ENCODE data around the gene RASSF4.
A peak's percentile ranks its signal among the peaks of the same experiment; 100 is the strongest.
"Not testable (repeated sequence)": the region's sequence is repeated elsewhere in the genome, so short reads cannot be mapped to it uniquely, and the experiment has no call there.

RASSF4 gene

DNA sequence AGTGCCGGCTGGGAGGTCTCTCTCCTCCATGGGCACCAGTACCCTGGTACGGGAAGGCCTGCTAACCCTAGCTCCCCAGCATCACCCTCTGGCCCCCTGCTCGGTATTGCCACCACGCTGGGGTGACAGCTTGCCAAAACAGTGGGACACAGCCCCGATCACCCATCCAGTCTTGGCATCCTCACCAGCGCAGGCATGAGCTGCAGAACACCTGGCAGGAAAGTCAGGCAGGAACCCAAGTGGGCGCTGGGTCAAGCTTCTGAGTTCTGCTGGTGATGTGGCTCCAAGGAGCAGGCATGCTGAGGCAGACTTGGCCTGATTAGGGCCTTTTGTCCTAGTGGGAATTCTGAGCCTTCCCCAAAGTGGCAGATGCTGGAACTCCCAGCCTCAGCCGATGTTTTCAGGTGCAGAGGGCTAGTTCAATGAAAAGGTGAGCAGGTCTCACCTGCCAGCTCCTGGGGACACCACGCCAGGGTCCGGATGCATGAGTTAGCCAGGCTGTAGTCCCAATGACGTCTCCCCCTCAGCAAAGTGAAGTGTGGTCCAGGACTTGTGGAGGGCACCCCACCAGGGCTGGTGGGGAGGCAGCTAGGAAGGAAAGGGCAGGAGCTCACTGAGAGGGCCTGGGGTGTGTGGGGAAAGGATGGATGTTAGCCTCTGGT is 32.6 kb downstream of the RASSF4 start:
- DNase-seq, result no peak

DNA sequence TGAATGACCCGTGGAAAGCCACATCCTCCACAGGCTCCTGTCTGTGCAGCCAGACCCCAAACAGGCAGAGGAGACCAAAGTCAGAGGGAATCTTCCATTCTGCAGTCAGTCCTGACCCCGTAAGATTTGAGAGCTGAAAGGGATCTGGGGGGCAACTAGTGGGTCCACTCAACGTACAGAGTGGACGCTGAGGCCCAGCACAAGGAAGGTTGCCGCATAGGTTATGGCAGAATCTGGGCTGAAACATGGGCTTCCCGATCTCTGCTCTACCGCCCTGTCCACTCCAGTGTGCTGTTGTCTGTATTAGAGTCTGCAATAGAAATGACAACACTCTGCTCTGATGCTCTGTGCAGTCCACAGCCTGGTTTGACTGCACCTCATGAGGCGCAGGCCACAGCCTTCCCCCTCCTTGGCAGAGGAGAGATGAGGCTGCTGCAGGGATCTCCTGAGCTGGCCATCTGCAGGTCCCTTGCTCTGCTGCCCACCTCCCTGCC is 33.2 kb downstream of the RASSF4 start:
- no peak for DNase-seq

DNA sequence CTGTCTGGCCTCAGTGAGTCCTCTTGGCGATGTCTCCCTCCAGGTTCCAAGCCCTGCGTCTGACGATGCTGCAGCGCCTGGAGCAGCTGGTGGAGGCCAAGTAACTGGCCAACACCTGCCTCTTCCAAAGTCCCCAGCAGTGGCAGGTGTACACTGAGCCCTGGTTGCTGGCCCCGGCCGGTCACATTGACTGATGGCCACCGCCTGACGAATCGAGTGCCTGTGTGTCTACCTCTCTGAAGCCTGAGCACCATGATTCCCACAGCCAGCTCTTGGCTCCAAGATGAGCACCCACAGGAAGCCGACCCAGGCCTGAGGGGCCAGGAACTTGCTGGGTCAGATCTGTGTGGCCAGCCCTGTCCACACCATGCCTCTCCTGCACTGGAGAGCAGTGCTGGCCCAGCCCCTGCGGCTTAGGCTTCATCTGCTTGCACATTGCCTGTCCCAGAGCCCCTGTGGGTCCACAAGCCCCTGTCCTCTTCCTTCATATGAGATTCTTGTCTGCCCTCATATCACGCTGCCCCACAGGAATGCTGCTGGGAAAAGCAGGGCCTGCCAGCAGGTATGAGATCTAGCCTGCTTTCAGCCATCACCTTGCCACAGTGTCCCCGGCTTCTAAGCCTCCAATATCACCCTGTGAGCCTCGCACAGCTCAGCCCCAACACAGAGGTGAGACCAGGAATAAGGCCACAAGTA is 33.8 kb downstream of the RASSF4 start:
- DNase-seq, result no peak

DNA sequence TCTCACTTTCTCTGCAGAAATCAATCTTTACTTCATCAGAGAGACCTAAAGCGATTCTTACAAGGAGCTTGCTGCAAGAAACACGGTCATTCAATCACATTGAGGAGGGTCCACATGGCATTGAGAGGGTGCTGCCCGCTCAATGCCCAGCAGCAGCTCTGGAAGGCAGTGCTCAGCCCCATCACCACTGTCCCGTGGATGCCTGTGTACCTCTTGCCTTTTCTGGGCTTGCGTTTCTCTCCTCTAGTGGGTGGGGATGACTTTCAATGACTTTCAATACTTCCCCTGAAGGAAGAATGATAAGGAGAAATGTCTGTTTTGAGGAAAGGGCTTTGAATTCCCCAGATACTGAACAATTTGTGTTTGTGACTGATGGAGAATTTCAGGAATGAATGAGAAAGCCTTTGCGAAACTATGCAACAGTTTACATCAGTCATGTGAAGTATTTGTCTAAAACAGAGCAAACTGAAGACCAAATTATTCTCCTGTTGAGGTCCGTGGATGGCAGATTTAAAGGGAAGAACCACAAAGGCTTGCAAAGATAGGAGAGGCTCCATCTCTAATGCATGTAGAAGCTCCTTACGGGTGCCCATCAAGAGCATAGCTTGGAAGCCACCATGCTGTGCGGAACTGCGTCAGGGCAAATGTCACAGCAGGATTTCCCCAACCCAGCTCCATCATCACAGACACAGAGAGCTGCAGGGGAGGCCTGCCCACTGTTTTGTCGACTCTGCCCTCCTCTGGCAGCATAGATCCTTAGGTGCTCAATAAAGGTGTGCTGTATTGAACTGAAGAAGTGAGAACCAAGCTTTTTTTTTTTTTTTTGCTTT is 34.5 kb downstream of the RASSF4 start:
- DNase-seq, result no peak

DNA sequence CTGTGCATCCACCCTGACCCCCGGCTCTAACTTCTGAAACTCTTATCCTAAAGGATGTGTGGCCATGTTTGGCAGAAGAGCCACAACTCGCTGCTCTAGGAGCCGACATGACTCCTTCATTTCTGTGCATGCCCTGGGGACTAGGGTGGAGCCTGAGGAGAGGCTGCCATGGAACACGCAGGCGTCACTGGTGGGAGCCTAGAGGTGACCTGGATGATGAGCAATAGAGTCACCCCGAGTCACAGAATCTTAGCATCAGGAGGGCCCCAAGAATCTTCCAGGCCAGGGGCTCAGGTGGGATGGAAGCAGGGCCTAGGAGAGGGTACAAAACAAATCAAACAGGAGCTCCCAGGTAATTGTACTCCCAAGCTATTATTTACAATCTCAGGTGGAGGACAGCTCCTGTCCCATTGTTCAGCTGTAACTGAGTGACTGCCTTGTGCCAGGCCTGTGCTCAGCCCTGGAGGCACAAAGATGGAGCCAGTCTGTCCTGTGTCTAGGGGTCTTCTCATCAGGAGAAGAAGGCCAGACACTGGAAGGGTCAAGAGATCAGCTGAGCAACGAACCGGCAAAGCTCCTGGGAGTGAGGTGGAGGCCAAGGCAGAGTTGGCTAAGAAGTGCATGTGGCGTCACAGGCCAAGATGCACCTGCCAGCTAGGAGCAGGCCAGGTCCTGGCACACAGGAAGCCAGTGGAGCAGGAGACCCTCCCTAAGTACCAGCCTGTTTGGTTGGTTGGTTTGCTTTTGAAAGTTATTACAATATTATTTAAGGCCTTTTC is 35.3 kb downstream of the RASSF4 start:
- DNase-seq, result no peak

DNA sequence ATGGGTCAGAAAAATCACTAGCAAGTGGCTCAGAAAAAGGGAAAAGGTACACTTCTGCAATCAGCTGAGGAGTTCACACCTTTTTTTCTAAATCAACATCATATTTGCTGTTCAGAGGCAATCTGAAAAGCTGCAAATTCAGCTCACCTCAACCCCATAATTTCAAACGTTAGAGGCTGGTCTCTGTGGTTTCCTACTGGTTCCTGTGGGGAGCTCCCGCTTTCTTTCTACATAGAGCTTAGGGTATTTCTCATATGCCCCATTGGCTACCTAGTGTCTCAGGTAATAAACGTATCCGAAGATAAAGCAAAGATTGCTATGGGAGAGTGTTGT is 35.9 kb downstream of the RASSF4 start:
- DNase-seq, result no peak

DNA sequence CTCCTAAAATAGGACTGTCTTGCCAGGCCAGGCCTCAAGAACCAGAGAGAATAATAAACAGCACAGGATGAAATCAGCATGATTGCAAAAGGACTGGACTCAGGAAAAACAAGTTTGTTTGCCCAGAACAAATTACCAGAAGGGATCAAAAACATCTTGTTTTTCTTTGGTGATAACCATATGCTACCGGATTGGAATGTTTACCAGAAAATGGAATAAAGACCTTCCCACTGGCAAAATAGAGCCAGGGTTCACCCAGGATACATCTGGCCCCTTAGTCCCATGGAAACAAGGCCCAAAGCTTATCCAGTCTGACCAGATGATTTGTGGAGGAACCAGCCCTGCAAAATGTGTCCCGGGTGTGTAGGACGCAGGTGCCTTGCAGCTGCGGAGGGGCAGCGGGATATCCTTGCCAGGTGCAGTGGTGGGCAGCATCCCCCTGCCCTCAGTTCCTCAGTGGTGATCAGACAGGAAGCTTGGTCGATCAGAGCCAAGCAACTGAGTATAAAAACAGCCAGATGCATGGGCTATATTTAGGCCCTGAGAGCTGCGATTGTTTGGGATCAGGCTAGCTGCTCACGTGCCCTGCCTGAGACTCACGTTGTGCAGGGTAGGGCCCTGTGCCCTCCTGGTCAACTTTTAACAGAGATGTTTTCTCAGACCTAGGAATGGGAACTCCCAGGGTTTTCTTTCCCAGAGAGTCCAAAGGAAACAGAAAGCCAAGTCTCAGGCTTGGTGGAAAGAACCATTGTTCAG is 36.5 kb downstream of the RASSF4 start:
- DNase-seq, result no peak

DNA sequence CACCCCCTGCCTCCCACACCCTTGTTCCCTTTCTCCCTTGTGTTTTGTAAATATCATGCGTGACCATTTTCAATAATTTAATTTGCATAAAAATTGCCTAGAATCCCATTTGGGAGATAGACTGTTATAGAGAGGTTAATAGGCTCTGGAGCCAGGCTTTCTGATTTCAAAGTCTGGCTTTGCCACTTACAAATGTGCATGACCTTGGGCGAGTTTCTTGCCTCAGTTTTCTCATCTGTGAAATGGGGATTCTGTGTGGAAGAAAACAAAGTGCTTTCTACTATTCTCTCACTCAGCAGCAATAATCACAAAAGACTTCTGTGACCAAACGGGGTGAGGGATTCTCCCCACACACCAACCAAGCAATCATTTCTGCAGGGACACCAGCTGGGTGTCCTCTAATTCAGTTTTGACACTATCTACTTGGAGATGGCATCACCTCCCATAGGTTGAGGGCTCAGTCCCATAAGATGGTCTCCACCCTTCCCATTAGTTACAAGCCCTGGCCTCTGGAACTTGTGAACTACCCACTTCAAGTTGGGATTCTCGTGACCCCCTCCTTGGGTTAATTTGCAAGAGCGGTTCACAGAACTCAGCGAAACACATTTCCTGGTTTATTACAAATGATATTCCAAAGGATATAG is 37.6 kb downstream of the RASSF4 start:
- DNase-seq, result no peak

DNA sequence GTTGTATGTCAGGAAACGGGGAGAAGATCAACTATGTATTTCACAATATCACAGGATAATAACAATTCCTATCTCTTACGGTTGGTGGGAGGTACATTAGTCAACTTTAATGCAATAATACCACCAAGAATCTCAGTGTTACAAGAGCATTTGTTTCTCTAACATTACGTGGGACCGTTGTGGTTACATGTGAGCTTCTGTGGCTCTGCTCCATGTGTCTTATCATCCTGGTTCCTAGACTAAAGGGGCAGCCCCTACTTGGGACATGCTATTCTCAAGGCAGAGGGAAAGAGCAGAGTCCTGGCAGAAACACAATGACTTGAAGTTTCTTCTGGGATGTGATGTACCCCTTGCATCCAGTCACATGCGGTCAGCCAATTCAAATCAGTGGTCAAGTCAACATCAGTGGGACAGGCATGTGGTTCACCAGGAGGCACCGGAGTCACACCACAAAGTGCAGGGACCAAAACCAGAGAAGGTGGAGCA is 38.6 kb downstream of the RASSF4 start:
- DNase-seq, result no peak

DNA sequence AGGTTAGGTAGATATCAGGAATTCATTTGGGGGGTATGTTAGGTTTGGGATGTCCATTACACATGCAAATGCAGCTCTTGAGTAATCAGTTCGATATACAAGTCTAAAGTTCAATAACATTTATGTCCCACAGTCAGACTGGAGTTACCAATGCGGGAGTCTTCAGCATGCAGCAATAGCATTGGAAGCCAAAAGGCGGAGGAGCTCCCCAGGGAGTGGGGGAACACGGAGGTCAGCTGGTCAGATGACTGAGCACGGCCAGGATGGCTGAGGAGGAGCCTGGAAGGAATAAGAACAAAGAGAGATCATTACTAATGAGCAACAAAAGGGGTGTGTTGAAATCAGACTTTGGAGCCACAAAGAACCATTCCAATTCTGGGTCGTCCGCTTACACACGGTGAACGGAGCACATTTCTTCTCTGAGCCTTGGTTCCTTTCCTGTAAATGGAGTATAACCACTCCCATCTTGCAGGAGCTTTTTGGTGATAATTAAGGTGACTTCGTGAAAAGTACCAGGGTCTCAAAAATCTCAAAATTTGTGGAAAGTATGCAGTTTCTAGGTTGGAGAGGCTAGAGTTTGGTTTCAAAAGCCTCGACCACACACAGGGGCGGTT is 40.6 kb downstream of the RASSF4 start:
- no peak for DNase-seq

DNA sequence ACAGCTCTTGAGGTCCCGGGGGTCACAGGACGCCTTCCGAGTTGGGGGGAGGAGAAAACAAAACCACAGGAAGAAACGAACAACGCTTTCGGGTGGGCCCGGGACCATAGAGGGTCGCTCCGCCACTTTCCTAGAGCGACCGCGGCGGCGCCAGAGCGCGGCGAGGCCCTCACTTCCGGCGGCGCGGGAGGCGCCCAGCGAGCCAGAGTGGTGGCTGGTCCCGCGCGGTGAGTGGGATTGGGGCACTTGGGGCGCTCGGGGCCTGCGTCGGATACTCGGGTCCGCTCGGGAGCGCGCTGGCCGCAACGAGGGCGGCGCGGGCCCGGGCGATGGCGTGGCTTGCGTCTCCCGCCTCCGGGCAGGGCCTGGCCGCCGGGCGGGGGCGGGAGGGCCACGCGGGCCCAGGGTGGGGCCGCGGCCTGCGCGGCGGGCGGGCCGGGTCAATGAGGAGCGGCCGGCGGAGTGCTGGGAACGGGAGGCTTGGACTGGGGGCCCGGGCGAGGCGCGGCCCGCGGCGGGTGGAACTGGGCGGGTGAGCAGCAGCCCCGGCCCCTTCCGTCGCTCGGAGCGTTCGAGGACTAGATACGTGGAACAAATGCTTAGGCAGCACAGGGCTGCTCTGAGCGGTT is 41.3 kb downstream of the RASSF4 start, which contains the start of gene ZNF22:
Gene ZNF22, plus strand, starts transcription at position 172 of the 629 bp plus-strand sequence. CDS start 2,446 bp downstream, outside the sequence.
- DNase-seq, result no peak

DNA sequence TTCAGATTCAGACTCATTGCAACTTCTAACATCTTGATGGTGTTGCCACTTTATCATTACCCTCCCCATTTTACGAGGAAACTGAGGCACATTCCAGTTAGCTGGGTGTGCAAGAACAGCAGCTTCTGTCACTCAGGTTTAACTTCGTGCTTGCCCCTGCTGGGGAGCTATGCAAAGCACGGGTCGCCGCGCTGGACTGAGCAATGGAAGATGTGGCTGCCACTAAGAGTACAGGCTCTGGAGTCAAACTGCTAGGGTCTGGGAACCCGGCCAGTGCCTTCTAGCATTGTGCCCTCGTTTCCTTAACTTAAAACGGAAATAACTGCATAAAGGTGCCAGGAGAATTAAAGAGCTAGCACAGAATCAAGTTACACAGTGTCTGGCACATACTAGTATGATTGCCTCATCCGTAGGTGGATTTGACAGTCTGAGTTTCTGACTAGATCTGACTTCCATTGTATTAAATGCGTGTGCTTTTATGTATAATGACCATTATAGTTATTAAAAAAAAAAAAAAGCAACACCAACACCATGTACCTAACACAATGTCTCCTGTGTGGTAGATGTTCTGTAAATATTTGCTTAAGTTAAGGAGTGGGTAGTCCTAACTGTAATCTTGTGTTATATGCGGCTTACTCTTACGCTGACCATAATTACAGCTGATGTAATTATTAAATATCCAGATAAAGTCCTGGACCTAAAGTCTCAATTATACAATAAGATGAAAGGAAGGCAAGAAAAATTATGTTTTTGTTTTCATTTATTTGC is 42.0 kb downstream of the RASSF4 start:
- peak in 1 of 2 experiments; percentile 8 for DNase-seq

DNA sequence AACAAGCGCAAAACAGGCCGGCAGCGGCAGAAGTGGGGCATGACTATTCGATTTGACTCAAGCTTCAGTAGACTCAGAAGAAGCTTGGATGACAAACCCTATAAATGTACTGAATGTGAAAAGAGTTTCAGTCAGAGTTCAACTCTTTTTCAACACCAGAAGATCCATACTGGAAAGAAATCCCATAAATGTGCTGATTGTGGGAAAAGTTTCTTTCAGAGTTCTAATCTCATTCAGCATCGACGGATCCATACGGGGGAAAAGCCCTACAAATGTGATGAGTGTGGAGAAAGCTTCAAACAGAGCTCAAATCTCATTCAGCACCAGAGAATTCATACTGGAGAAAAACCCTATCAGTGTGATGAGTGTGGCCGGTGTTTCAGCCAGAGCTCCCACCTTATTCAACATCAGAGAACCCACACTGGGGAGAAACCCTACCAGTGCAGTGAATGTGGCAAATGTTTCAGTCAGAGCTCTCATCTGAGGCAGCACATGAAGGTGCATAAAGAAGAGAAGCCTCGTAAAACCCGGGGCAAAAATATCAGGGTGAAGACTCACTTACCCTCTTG is 43.9 kb downstream of the RASSF4 start:
- DNase-seq, result no peak

DNA sequence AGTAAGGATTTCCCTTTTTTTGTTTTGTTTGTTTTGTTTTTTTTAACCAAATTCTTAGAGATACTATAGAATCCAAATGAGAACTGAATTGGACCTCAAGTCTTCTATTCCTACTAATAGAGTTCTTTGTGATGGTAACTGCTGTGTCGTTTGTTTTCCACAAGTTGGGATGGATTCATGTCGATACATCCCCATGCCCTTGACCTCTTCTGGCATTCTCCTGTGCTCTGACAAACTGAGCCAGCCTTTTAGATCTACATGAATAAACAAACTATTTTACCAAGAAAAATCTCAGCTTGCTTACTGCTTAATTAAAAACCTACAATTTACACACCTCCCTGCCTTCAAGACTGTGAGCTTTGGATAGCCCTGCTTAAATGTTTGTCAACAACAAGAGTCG is 45.1 kb downstream of the RASSF4 start:
- no peak for DNase-seq

DNA sequence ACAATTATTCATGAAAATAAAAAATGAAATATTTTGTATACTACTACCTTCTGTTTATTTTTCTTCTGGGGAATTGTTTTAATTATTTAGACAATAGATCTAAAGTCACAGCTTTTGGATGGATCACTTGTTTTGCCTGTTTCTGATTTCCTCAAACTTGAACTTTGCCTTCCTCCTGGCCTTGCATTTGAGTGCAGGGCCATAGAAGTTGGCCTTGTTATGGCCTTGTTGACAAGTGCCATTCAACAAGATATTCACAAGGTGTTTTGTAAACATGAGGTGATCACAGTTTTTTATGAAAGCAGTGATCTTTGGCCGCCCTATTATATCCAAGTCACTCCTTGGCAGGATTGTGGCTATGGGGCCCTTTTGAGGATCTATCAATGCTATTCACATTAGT is 45.7 kb downstream of the RASSF4 start:
- DNase-seq, result no peak

DNA sequence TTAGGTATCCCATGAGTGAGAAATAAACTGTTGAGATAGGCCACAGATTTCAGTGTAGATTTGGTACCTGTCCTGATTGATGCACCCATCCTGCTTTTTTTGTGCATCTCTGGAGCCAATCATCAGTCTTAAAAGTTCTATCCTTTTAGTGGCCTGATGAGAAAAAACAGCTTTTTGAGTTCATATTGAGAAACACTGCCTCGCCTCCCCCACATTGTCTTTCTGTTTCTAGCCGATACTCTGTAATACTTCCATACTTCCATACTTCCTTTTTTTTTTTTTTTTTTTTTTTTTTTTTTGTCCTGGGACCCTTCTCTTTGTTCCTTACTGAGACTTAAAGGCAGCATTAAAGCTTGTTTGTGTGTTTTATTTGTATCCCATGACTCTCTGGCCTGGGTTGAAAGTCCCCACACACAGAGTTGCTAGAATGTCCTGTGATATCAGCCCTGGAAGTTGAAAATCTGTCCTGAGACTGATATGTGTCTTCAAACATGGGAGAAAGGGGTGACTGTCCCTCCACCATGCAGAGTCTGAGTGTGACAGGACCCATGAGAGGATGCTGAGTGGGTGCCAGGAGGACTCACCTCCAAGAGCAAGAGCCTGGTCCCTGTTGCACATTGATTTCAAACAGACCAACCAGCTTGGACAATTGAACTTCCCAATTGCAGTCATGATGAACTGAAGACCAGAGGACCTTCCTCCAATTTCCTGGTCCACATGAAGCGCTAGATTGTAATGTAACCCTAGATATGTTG is 46.9 kb downstream of the RASSF4 start:
- DNase-seq, result no peak

DNA sequence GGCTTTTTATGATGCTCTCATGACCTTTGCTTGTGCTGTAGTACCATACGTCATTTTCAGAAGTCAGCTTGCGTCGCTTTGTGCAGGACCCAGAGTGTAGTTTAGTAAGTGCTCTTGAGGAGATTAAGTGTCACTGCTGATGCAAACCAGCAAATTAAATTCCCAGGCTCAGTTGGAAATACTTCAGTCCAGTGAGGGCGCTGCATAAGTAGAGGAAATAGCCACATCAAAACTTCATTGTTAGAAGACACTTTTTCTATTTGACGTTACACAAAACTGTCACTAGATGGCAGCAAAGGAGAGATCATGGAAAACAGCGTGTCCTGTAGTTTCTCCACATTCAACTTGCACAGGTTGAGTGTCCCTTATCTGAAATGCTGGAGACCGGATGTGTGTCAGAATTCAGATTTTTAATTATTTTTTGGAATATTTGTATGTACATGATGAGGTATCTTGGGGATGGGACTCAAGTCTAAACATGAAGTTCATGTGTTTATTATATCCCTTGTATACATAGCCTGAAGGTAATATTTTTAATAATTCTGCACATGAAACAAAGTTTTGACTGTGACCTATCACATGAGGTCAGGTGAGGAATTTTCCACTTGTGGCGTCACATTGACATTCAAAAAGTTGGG is 49.0 kb downstream of the RASSF4 start:
- peak; percentile 25 for DNase-seq

DNA sequence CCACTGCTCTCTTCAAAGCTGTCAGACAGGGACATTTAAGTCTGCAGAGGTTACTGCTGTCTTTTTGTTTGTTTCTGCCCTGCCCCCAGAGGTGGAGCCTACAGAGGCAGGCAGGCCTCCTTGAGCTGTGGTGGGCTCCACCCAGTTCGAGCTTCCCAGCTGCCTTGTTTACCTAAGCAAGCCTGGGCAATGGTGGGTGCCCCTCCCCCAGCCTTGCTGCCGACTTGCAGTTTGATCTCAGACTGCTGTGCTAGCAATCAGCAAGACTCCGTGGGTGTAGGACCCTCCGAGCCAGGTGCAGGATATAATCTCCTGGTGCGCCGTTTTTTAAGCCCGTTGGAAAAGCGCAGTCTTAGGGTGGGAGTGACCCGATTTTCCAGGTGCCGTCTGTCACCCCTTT is 55.0 kb downstream of the RASSF4 start:
- not testable (repeated sequence) for DNase-seq

Data from NCI-H187 (cell line).